HEK293 (cell line): ENCODE data around the gene OST4.

Experiments used
- CTCF ChIA-PET: fragments of 350-600 bp; formaldehyde crosslinking; extraction: SDS; loops from one replicate; lab custom pipeline; 2021; ENCODE audit warnings: antibody characterized with exemption; lab: Yijun Ruan, JAX
- POLR2A ChIA-PET: fragments of 300-600 bp; formaldehyde crosslinking; extraction: SDS; loops from one replicate; lab custom pipeline; 2020; ENCODE audit warnings: antibody characterized with exemption, inconsistent platforms; lab: Yijun Ruan, JAX
- H3K27ac ChIP-seq: fragments of 200-500 bp; sonication (Bioruptor generic); 2 replicates; pipeline ENCODE4 v1.5.1; 2014; ENCODE audit warnings: low read depth, low read length, control low read depth, inconsistent platforms; ENCODE audit errors: extremely low read depth
- H3K36me3 ChIP-seq, 2 experiments: fragments of 200-500 bp in 1 of 2; sonication (Bioruptor generic) in 1 of 2; 1 replicate in 1 of 2; 2 replicates in 1 of 2; pipeline ENCODE4 v1.5.1; 2014 to 2017; ENCODE audit warnings: inconsistent platforms in 2 of 2, low read length in 2 of 2; ENCODE audit not compliant: control insufficient read depth in 2 of 2, insufficient read depth in 1 of 2
- H3K4me1 ChIP-seq: fragments of 200-500 bp; sonication (Bioruptor generic); 2 replicates; pipeline ENCODE4 v1.5.1; 2014; ENCODE audit warnings: mild to moderate bottlenecking, low read length, inconsistent platforms; ENCODE audit not compliant: control insufficient read depth, insufficient read depth
- H3K4me3 ChIP-seq: 2 replicates; pipeline ENCODE4 v1.5.1; 2011; ENCODE audit warnings: low read depth, mild to moderate bottlenecking, control low read depth, low read length, moderate library complexity
- H3K9me3 ChIP-seq: fragments of 200-500 bp; sonication (Bioruptor generic); 2 replicates; pipeline ENCODE4 v1.5.1; 2014; ENCODE audit warnings: low read depth, low read length, inconsistent platforms; ENCODE audit not compliant: control insufficient read depth, insufficient read depth
- GLIS2 ChIP-seq: fragments of 450-650 bp; formaldehyde crosslinking; IDR thresholded peaks from 2 replicates; pipeline ENCODE4 v1.5.1; 2016; ENCODE audit warnings: missing biosample characterization, missing genetic modification characterization
- OSR2 ChIP-seq: fragments of 450-650 bp; formaldehyde crosslinking; IDR thresholded peaks from 2 replicates; pipeline ENCODE4 v1.5.1; 2016; ENCODE audit warnings: missing biosample characterization, missing genetic modification characterization
- PRDM1 ChIP-seq: fragments of 450-650 bp; formaldehyde crosslinking; IDR thresholded peaks from 2 replicates; pipeline ENCODE4; 2016; ENCODE audit warnings: missing biosample characterization, missing genetic modification characterization
- PRDM6 ChIP-seq: fragments of 450-650 bp; formaldehyde crosslinking; IDR thresholded peaks from 2 replicates; pipeline ENCODE4 v1.5.1; 2017; ENCODE audit warnings: missing biosample characterization, missing genetic modification characterization
- SCRT2 ChIP-seq: fragments of 450-650 bp; formaldehyde crosslinking; IDR thresholded peaks from 2 replicates; pipeline ENCODE4 v1.5.1; 2016; ENCODE audit warnings: missing biosample characterization, missing genetic modification characterization
- YY2 ChIP-seq: fragments of 450-650 bp; formaldehyde crosslinking; IDR thresholded peaks from 2 replicates; pipeline ENCODE4 v1.5.1; 2016; ENCODE audit warnings: missing biosample characterization, missing genetic modification characterization
- ZBTB20 ChIP-seq: fragments of 450-650 bp; formaldehyde crosslinking; IDR thresholded peaks from 2 replicates; pipeline ENCODE4 v1.5.1; 2016; ENCODE audit warnings: missing biosample characterization, missing genetic modification characterization
- ZBTB6 ChIP-seq: fragments of 450-650 bp; formaldehyde crosslinking; IDR thresholded peaks from 2 replicates; pipeline ENCODE4 v1.5.1; 2017; ENCODE audit warnings: missing biosample characterization, missing genetic modification characterization
- ZBTB8A ChIP-seq: fragments of 450-650 bp; formaldehyde crosslinking; IDR thresholded peaks from 2 replicates; pipeline ENCODE4 v1.5.1; 2016; ENCODE audit warnings: missing biosample characterization, missing genetic modification characterization
- ZFHX2 ChIP-seq: fragments of 450-650 bp; formaldehyde crosslinking; conservative IDR thresholded peaks from 2 replicates; pipeline ENCODE4 v1.5.1; 2016; ENCODE audit warnings: missing biosample characterization, missing genetic modification characterization
- ZNF138 ChIP-seq: fragments of 450-650 bp; formaldehyde crosslinking; IDR thresholded peaks from 2 replicates; pipeline ENCODE4 v1.5.1; 2016; ENCODE audit warnings: missing biosample characterization, missing genetic modification characterization, borderline replicate concordance
- ZNF366 ChIP-seq: fragments of 450-650 bp; formaldehyde crosslinking; conservative IDR thresholded peaks from 2 replicates; pipeline ENCODE4 v1.5.1; 2016; ENCODE audit warnings: missing biosample characterization, missing genetic modification characterization
- ZNF549 ChIP-seq: fragments of 450-650 bp; IDR thresholded peaks from 2 replicates; pipeline ENCODE4 v1.5.1; 2018; ENCODE audit warnings: missing biosample characterization, missing genetic modification characterization, mild to moderate bottlenecking, inconsistent platforms, moderate library complexity
- ZNF610 ChIP-seq: fragments of 450-650 bp; formaldehyde crosslinking; IDR thresholded peaks from 2 replicates; pipeline ENCODE4 v1.5.1; 2016; ENCODE audit warnings: missing biosample characterization, missing genetic modification characterization, borderline replicate concordance
- ZNF629 ChIP-seq: fragments of 450-650 bp; formaldehyde crosslinking; IDR thresholded peaks from 2 replicates; pipeline ENCODE4 v1.5.1; 2017; ENCODE audit warnings: missing biosample characterization, missing genetic modification characterization
- ZNF645 ChIP-seq: fragments of 450-650 bp; formaldehyde crosslinking; IDR thresholded peaks from 2 replicates; pipeline ENCODE4; 2016; ENCODE audit warnings: missing biosample characterization, missing genetic modification characterization
- ZNF658 ChIP-seq: fragments of 450-650 bp; formaldehyde crosslinking; IDR thresholded peaks from 2 replicates; pipeline ENCODE4; 2016; ENCODE audit warnings: missing biosample characterization, missing genetic modification characterization
- ZNF692 ChIP-seq: fragments of 450-650 bp; formaldehyde crosslinking; IDR thresholded peaks from 2 replicates; pipeline ENCODE4 v1.5.1; 2016; ENCODE audit warnings: missing biosample characterization, missing genetic modification characterization
- ZNF704 ChIP-seq: fragments of 450-650 bp; formaldehyde crosslinking; IDR thresholded peaks from 2 replicates; pipeline ENCODE4 v1.5.1; 2016; ENCODE audit warnings: missing biosample characterization, missing genetic modification characterization
- ZNF707 ChIP-seq: fragments of 450-650 bp; formaldehyde crosslinking; IDR thresholded peaks from 2 replicates; pipeline ENCODE4 v1.5.1; 2016; ENCODE audit warnings: missing biosample characterization, missing genetic modification characterization
- ZNF76 ChIP-seq: fragments of 450-650 bp; formaldehyde crosslinking; IDR thresholded peaks from 2 replicates; pipeline ENCODE4; 2016; ENCODE audit warnings: low read depth, missing biosample characterization, missing genetic modification characterization, borderline replicate concordance
- ZNF785 ChIP-seq: fragments of 450-650 bp; formaldehyde crosslinking; IDR thresholded peaks from 2 replicates; pipeline ENCODE4 v1.5.1; 2016; ENCODE audit warnings: missing biosample characterization, missing genetic modification characterization
- ZSCAN16 ChIP-seq: fragments of 450-650 bp; formaldehyde crosslinking; IDR thresholded peaks from 2 replicates; pipeline ENCODE4 v1.5.1; 2016; ENCODE audit warnings: missing biosample characterization, missing genetic modification characterization

The OST4 gene

GRCh38 chr2:27049422-27050280 is 21.8 kb downstream of the OST4 start (continued):
- no peak for TF ChIP-seq ZNF610 (tag by site-specific recombination)
- TF ChIP-seq ZBTB8A (tag by site-specific recombination): peak; percentile 91
- TF ChIP-seq GLIS2: peak; percentile 40; the same call in 1 of the 2 replicates
- peak; percentile 38; the same call in 1 of the 2 replicates for TF ChIP-seq ZFHX2 (tag by site-specific recombination)
- TF ChIP-seq ZNF704 (tag by site-specific recombination): no peak
- TF ChIP-seq ZNF138 (tag by site-specific recombination): no peak
- TF ChIP-seq ZNF785: no peak
- TF ChIP-seq ZNF707 (tag by site-specific recombination): no peak
- no peak for TF ChIP-seq ZNF76 (tag by site-specific recombination)
- no peak for TF ChIP-seq YY2 (tag by site-specific recombination)
- no peak for TF ChIP-seq ZSCAN16 (tag by site-specific recombination)

GRCh38 chr2:27042985-27043634 is 28.3 kb downstream of the OST4 start:
- peak; percentile 42; the same call in 1 of the 2 replicates for TF ChIP-seq ZBTB6 (tag by site-specific recombination)
- TF ChIP-seq OSR2 (tag by site-specific recombination): no peak
- ChIA-PET CTCF (interaction anchor here (1.1 kb wide), 1 partner anchor 84 kb away, joined by 5 read pairs; no protein-coding TSS in a partner anchor), POLR2A (interaction anchor here (0.7 to 1.4 kb wide), 2 partner anchors 8 to 9 kb away, joined by 3 to 6 read pairs; partner anchors contain the start of gene AGBL5)
- H3K27ac ChIP-seq: no peak overlapping the region
- peaks cover 0 to 51% of the 10 kb centered on the region in 2 experiments; a peak in 2 of 3 replicates for H3K36me3 ChIP-seq
- H3K4me1 ChIP-seq: peaks cover 16% of the 10 kb centered on the region
- no peaks in the 10 kb centered on the region for H3K9me3 ChIP-seq
- H3K4me3 ChIP-seq: no peak overlapping the region

- ChIA-PET CTCF (interaction anchor here (1.1 kb wide), 1 partner anchor 83 kb away, joined by 5 read pairs; no protein-coding TSS in a partner anchor), POLR2A (interaction anchor here (2.7 kb wide), 1 partner anchor 8 kb away, joined by 14 read pairs; the partner anchor contains the start of gene AGBL5)
- H3K36me3 ChIP-seq: peaks cover under 1 to 60% of the 10 kb centered on the region in 2 experiments
- H3K4me1 ChIP-seq: peaks cover 16% of the 10 kb centered on the region
- no peaks in the 10 kb centered on the region for H3K9me3 ChIP-seq
- no peak overlapping the region for H3K27ac ChIP-seq
- H3K4me3 ChIP-seq: no peak overlapping the region
- no peak for TF ChIP-seq ZNF645
- TF ChIP-seq PRDM6: 0 out of 2 replicates have a peak, but pooled peaks have one; percentile 2
- 0 out of 2 replicates have a peak, but pooled peaks have one; percentile 43 for TF ChIP-seq SCRT2
- 0 out of 2 replicates have a peak, but pooled peaks have one; percentile 11 for TF ChIP-seq ZBTB20 (tag by site-specific recombination)
- no peak for TF ChIP-seq ZNF658 (tag by site-specific recombination)
- peak; percentile 76 for TF ChIP-seq ZNF366 (tag by site-specific recombination)
- TF ChIP-seq ZNF692 (tag by site-specific recombination): no peak
- TF ChIP-seq PRDM1: 0 out of 2 replicates have a peak, but pooled peaks have one; percentile 15
- TF ChIP-seq ZNF549 (tag by site-specific recombination): no peak
- peak; percentile 38; the same call in 1 of the 2 replicates for TF ChIP-seq ZNF629 (tag by site-specific recombination)
These were observed 29.2 kb downstream of the OST4 start for GRCh38 chr2:27042159-27042661.
